Measurements from ENCODE around the gene PET117.

DNA sequence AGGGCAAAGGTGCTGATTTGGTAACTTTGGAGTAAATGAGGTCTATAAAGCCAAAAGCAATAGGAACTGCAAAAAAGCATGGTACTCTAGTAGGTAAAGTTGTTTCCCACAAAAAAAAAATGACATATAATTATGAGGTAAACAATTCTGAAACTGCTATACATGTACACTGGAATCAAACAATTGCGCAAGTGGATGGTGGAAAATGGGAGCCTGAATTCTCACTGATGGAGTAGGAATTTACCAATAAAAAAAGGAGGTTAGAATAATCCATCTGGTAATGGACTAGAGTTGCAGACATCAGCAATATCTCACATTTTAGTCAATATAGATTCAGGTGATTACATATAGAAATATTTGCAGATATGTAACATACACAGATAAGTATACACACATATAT lies 5.0 kb upstream of the PET117 start:
- no peak for TF ChIP-seq CTCF (conservative IDR thresholded peaks at IDR 0.05)
- no peak for TF ChIP-seq ZFX (IDR thresholded peaks at IDR 0.05)
